HG03064 (cell line): ENCODE measurements around the gene FOXK2.
"Not testable (repeated sequence)": the region's sequence is repeated elsewhere in the genome, so short reads cannot be mapped to it uniquely, and the experiment has no call there.

ENCODE experiments used
- ATAC-seq: cut with Tn5 transposase; IDR thresholded peaks from one replicate; pipeline ENCODE4 v1.9.1; 2021; ENCODE audit warnings: low read depth; ENCODE audit not compliant: unreplicated experiment

Gene FOXK2

DNA sequence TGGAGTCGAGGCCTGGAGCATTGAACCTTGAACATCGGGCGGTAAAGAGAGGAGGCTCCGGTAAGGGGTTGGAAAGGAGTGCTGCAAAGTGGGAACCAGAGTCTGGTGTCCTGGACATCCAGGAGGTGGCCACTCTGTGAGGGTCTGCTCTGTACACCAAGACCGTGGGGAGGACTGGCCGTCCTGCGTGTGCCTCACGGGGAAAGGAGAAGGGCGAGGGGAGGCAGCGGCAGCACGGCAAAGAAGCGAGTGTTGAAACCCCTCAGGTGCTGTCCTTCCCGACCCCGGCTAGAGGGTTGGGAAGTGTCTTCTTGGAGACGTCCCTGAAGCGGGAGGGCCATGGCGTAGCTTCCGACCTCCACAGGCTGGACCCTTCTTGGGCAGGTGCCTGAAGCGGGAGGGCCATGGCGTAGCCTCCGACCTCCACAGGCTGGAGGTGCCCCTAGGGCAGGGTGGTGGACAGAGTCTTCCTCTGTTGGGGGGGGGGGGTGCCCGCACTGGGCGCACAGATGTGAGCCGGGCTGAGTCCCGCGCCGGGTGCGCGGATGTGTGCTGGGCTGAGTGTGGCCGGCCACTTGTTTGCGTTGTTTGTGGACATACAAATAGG is 42.0 kb downstream of the FOXK2 start:
- ATAC-seq = no peak

DNA sequence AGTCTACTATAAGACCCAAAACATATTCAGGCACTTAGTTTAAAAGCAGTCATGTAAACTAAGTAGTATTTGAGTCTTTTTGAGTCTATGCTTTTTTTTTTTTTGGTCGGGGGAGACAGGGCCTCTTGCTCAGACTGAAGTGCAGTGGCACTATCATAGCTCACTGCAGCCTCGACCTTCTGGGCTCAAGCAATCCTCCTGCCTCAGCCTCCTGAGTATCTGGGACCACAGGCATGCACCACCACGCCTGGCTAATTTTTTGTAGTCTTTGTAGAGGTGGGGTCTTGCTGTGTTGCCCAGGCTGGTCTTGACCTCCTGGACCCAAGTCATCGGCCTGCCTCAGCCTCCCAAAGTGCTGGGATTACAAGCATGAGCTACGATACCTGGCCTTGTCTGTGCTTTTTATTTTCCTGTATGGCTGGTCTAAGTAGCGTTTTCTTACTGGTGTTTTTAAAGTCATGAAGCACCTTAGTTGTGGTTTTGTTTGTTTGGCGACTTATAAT is 43.2 kb downstream of the FOXK2 start:
- ATAC-seq = not testable (repeated sequence)

DNA sequence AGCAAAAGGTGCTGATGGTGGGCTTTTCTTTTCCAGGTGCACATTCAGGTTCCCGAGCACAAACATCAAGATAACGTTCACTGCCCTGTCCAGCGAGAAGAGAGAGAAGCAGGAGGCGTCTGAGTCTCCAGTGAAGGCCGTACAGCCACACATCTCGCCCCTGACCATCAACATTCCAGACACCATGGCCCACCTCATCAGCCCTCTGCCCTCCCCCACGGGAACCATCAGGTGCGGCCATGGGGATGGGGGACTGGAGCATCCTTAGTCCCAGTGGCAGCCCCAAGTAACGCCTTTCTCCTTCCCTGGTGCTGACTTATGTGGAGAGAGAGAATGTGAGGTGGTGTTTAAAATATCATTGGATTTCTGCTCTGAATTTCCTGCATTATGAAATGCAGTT is 43.8 kb downstream of the FOXK2 start:
- ATAC-seq = no peak

DNA sequence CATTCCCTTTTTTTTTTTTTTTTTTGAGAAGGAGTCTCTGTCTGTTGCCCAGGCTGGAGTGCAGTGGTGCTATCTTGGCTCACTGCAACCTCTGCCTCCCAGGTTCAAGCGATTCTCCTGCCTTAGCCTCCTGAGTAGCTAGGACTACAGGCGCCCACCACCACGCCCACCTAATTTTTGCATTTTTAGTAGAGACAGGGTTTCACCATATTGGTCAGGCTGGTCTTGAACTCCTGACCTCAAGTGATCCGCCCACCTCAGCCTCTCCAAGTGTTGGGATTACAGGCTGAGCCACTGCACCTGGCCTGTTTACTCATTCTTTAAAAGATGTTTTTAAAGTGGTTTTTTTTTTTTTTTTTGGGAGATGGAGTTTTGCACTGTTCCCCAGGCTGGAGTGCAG is 44.2 kb downstream of the FOXK2 start:
- ATAC-seq = not testable (repeated sequence)

DNA sequence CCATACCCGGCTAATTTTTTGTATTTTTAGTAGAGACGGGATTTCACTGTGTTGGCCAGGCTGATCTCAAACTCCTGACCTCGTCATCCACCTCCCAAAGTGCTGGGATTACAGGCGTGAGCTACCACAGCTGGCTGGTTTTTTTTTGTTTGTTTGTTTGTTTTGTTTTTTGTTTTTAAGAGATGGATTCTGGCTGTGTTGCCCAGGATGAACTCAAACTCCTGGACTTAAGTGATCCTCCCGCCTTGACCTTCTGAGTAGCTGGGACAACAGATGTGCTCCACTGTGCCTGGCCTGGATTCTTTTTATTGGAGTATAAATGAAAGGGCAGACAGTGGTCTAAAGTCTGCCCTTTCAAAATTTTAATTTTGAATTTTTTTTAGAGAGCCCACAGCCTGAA is 44.7 kb downstream of the FOXK2 start:
- ATAC-seq = no peak

DNA sequence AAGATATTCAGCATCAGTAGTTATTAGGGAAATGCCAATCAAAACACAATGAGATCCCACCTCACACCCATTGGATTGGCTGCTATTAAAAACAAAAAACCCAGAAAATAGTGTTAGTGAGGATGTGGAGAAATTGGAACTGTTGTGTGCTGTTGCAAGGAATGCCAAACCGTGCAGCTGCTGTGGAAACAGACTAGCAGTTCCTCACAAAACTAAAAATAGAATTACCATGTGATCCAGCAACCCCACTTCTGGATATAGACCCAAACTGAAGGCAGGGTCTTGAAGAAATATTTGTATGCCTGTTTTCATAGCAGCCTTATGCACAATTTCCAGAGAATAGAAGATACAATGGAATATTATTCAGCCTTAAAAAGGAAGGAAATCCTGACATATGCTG is 46.0 kb downstream of the FOXK2 start:
- ATAC-seq = no peak

DNA sequence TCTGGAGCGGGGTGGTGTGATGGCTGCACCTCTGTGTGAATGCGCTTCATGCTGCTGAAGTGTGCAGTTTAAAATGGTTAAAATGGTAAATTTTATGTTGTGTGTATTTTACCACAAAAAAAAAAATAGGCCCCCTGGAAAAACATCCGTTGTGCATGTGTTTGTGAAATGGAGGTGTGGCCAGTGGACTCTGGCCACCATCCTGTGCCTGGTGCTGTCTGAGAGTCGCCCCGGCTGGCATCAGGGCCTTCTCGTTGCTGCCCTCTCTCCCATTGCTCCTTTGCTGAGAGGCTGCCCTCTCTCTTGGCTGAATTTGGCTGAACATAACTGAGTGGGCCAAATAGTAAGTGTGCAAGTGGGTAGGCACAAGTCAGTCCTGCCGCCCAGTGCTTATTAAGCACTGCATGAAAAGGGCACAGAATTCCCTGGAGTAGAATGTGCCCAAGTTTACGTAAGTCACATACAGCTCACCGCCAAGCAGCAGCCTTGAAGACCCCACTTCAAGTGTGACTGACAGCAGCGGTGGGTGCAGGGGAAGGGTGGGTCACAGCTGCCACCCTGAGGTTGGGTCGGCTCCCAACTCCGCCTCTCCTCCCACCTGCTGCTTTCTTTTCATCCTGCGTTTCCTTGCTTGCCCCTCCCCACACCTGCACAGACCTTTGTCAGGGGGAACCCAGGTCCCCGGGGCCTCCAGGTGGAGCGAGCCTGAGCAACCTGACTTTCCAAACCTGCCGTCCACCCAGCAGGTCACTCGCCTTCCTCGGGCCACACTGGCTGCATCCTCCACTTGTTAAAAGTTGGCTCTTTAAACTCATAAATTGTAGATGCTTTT is 46.8 kb downstream of the FOXK2 start:
- no peak for ATAC-seq

DNA sequence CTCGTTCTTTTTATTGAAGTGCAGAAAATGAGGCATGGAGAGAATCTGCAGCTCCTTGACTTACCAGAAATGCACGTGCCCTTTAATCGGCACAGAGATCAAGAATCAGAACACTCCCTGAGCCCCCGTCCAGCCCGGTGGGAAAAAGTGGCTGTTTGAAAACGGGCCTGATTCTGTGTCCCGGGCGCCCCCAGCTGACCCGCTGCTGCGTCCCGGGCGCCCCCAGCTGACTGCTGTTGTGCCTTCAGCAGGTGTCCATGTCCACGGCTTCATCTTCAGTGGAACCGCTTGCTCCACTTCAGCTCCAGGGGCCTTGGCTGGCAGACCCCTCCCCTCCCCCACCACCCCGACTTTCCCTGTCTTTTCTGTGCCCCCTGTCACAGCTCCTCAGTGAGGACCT is 47.8 kb downstream of the FOXK2 start:
- ATAC-seq = no peak

DNA sequence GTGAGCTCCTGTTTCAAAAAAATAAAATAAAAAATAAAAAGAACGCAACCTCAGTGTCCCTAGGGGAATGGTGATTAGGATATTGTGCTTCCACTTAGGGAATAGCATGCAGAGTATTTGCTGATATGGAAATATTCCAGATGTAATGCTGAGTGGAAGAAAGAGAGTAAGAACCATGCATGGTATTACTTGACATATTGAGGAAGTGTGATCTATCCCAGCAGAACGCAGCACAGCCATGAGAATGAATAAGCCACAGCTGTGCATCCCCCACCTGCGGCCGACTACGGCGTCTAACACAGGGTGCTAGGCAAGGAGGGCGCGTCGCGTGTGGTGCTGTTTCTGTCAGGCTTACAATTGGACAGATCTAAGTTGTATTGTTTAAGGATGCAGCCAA is 49.5 kb downstream of the FOXK2 start:
- no peak for ATAC-seq

DNA sequence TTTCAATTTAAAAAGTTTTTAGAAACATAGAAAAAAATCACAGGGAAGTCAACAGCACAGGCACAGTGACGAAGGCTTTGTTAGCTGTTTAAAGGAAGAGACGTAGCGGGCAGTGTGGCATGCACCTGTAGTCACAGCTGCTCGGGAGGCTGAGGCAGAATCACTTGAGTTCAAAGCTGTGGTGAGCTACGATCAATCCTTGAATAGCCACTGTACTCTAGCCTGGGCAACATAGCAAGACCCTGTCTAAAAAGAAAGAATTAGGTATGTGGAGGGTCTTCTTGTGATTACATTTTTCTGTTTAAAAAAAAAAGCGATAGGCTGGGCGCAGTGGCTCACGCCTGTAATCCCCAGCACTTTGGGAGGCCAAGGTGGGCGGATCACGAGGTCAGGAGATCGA is 50.1 kb downstream of the FOXK2 start:
- no peak for ATAC-seq

DNA sequence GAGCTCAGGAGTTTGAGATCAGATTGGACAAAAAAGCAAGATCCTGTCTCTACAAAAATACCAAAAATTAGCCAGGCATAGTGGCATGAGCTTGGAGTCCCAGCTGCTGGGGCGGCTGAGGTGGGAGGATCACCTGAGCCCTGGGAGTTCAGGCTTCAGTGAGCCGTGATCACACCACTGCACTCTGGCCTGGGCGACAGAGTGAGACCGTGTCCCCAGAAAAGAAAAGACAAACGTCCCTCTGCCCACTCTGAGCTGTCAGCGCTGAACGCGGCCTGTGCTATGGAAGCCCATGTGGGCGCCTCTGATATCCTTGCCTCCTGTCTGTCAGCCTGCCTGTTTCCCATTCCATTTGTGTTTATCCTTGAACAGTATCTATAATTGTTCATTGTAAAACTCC is 50.7 kb downstream of the FOXK2 start:
- no peak for ATAC-seq

DNA sequence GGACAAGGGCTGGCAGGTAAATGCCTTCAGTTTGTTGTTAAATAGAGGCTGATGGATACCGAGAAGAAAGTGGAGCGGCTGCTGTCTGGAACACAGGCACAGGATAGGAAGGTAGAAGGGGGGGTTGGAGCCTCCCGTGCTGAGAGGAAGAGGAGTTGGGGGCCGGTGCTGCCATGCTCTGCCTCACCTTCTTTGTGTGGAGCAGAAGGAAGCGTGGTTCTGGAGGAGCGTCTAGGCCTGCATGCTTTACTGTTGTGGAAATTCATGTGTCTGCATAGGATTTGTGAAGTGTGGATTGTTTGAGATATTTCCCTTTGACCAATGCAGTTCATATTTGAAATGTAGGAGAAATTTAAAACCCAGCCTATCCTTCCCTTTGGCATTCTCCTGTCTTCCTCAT is 52.3 kb downstream of the FOXK2 start:
- ATAC-seq = no peak

DNA sequence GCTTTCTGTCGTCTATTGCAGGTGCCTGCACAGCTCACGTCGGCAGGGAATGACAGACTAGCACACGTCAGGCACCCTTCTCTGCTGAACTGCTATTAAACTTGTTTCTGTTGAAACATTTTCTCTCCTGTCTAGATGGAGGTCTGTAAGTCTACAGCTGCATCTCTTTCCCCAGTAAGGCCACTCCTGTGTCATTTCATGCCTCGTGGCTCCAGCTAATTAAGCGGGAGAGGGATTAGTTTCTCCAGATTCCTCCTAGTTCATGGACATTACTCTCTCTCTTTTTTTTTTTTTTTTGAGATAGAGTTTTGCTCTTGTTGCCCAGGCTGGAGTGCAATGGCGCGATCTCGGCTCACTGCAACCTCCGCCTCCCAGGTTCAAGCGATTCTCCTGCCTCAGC is 54.5 kb downstream of the FOXK2 start:
- ATAC-seq = no peak

DNA sequence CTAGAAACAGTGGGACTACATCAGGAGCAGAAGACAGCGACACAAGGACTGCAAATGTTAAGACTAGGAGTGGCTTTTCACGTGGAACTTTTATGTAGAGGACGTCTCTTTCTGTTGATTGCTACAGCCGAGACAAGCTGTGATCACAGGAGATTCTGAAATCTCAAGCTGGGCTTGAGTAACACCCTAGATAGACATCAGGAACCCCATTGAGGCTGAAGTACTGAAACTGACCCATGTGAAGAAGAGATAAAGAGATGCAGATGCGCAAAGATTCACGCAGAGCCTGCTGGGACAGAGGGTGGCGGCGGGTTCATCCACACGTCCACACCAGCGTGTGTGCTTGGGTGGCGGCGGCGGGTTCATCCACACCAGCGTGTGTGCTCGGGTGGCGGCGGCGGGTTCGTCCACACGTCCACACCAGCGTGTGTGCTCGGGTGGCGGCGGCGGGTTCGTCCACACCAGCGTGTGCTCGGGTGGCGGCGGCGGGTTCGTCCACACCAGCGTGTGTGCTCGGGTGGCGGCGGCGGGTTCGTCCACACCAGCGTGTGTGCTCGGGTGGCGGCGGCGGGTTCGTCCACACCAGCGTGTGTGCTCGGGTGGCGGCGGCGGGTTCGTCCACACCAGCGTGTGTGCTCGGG is 56.2 kb downstream of the FOXK2 start:
- not testable (repeated sequence) for ATAC-seq

DNA sequence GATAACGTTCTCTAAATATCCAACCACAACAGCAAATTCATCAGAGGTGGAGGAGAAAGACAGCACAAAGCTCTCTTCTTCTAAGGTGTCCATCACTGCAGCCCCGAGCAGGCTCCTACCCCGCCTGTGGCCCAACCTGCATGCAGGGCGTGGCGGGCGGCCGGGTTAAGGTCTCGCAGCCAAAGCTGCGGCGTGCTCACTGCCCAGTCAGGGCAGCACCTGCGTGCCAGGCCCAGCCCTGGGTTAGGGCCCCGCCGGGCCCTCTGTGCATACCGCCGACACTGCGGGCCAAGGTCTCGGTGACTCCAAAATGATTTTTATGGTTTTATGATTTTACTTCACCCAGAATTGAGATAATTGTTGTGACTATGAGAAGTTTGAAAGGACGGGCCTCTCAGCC is 57.8 kb downstream of the FOXK2 start:
- ATAC-seq = no peak

DNA sequence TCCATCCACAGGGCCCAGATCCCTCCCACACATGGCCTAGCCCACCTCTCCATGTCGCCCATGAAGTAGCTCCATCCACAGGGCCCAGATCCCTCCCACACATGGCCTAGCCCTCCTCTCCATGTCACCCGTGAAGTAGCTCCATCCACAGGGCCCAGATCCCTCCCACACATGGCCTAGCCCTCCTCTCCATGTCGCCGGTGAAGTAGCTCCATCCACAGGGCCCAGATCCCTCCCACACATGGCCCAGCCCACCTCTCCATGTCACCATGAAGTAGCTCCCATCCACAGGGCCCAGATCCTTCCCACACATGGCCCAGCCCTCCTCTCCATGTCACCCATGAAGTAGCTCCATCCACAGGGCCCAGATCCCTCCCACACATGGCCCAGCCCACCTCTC is 60.4 kb downstream of the FOXK2 start:
- not testable (repeated sequence) for ATAC-seq

DNA sequence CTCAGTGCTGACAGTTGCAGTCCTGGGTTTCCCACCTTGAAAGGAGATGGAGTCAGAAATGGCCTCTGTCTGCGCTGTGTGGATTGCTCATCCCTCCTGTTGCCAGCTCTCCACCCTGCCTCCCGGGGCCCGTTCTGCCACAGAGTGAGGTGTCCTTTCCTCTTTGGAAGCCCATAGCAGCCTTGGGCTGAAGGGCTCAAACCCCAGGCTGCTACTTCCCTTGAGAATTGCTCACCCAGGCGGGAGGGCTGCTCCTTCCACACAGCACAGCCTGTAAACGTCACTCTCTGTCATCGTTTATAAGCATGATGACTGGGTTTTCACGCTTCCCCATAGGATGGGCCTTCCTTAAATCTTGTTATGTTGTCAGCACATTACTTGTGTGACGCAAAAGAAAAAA is 62.7 kb downstream of the FOXK2 start:
- ATAC-seq = no peak

DNA sequence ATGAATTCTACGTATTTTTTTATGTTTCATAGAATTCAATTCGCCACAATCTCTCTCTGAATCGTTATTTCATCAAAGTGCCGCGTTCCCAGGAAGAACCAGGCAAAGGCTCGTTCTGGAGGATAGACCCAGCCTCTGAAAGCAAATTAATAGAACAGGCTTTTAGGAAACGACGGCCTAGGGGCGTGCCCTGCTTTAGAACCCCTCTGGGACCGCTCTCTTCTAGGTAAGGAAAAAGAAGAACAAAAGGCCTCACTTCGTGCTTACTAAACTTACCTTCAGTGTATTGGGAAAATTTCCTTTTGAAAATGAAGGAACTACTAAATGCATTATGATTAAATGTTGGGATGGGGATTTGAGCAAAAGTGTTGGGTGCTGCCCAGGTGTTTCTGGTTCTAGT is 63.2 kb downstream of the FOXK2 start:
- no peak for ATAC-seq

DNA sequence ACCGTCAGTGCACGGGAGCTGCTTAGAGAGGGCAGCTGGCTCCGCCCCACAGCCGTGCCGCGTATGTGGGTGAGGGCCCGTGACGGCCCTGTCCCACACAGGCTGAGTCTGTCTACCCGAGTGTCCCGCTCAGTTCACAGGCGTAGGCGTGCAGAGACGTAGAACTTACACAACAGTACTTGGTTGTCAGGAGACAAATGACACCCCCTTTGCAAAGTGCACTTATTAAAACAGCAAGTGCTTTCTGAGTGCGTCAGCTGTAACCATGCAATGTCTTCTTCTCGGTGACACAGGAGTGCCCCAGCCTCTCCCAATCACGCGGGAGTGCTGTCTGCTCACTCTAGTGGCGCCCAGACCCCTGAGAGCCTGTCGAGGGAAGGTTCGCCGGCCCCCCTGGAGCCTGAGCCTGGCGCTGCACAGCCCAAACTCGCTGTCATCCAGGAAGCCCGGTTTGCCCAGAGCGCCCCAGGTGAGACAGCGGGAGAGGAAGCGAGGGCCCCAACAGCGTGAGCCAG is 64.2 kb downstream of the FOXK2 start:
- no peak for ATAC-seq

DNA sequence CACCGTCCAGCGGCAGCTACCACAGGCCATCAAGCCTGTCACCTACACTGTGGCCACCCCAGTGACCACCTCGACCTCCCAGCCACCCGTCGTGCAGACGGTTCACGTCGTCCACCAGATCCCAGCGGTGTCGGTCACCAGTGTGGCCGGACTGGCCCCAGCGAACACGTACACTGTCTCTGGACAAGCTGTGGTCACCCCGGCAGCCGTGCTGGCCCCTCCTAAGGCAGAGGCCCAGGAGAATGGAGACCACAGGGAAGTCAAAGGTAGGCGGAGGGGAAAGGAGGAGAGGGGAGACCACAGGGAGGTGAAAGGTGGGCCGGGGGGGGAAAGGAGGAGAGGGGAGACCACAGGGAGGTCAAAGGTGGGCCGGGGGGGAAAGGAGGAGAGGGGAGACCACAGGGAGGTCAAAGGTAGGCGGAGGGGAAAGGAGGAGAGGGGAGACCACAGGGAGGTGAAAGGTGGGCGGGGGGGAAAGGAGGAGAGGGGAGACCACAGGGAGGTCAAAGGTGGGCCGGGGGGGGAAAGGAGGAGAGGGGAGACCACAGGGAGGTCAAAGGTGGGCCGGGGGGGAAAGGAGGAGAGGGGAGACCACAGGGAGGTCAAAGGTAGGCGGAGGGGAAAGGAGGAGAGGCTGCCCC is 66.5 kb downstream of the FOXK2 start:
- ATAC-seq = not testable (repeated sequence)
